ENCODE measurements around the gene NMT1.

NMT1 gene

DNA sequence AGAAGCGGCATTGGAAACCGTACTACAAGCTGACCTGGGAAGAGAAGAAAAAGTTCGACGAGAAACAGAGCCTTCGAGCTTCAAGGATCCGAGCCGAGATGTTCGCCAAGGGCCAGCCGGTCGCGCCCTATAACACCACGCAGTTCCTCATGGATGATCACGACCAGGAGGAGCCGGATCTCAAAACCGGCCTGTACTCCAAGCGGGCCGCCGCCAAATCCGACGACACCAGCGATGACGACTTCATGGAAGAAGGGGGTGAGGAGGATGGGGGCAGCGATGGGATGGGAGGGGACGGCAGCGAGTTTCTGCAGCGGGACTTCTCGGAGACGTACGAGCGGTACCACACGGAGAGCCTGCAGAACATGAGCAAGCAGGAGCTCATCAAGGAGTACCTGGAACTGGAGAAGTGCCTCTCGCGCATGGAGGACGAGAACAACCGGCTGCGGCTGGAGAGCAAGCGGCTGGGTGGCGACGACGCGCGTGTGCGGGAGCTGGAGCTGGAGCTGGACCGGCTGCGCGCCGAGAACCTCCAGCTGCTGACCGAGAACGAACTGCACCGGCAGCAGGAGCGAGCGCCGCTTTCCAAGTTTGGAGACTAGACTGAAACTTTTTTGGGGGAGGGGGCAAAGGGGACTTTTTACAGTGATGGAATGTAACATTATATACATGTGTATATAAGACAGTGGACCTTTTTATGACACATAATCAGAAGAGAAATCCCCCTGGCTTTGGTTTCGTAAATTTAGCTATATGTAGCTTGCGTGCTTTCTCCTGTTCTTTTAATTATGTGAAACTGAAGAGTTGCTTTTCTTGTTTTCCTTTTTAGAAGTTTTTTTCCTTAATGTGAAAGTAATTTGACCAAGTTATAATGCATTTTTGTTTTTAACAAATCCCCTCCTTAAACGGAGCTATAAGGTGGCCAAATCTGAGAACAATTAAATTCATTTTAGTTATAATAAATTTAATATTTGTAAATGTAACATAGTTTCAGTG lies 88.8 kb downstream of the NMT1 start:
- no peaks in the 10 kb centered on the region for H3K9me3 ChIP-seq (ENCODE audit: insufficient read depth, low read depth, low read length)
- peaks cover 20% of the 10 kb centered on the region for H3K4me1 ChIP-seq (ENCODE audit: insufficient read depth, low read length)
- peak overlapping the region; percentile 64 for H3K9ac ChIP-seq (ENCODE audit: low read depth, low read length)
- peak overlapping the region; percentile 48; the same call in 1 of the 2 replicates for H3K27ac ChIP-seq (ENCODE audit: low read depth, low read length)
- H3K27me3 ChIP-seq (ENCODE audit: insufficient read depth, low read length) = no peaks in the 10 kb centered on the region
- 2% methylated on average over 55 of the region's 56 CpGs for WGBS
- peak overlapping the region; percentile 84 for H3K4me3 ChIP-seq (ENCODE audit: low read length)
- H3K36me3 ChIP-seq (ENCODE audit: insufficient read depth, low read length) = no peaks in the 10 kb centered on the region

DNA sequence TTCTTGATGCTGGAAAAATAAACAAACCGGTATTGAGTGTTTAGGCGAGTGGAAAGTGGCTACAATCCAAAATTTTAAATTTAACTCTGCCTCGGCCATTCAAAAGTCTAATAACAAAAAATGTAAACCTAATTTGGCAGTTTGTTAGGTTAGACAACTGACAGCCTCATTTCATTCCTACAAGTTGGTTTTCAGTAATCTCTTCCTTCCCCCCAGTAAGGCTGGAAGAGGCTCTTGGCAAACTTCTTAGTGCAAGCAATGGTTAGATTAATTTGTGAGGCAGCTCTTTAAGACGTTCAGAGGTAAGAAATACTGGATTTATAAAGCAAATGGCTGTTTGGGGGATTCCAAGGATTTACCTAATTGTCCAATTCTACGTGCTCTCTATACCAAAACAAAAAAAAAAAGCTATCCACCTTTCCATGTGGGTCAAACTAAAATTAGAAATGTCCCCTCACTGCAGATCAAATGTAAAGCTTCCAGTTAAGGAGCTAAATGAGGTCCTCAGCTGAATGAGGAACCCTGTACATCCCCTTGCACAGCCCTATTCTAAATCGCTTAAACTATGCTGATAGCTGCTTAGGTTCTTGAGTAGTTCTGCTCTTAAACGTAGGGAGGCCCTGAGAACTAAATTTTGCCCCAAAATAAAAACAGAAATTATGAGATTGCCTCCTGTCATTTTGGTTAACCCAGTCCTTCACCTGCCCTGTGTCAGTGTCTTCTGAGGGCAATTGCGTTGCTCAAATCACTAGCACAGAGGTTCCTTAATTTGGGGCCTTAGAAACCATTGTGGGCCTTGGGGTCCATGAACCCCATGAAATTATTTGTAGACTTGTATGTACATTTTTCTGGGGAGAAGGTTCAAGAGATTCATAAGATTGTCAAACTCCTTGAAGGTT lies 90.0 kb downstream of the NMT1 start:
- Histone ChIP-seq H3K27ac (ENCODE audit: low read depth, low read length) (no peak overlapping the region), H3K9me3 (ENCODE audit: insufficient read depth, low read depth, low read length) (no peaks in the 10 kb centered on the region), H3K27me3 (ENCODE audit: insufficient read depth, low read length) (no peaks in the 10 kb centered on the region), H3K4me3 (ENCODE audit: low read length) (peak overlapping the region; percentile 84), H3K9ac (ENCODE audit: low read depth, low read length) (peak overlapping the region; percentile 24; the same call in 1 of the 2 replicates), H3K4me1 (ENCODE audit: insufficient read depth, low read length) (peaks cover 18% of the 10 kb centered on the region), H3K36me3 (ENCODE audit: insufficient read depth, low read length) (no peaks in the 10 kb centered on the region)
- WGBS = 65% methylated on average over 6 of the region's 8 CpGs

DNA sequence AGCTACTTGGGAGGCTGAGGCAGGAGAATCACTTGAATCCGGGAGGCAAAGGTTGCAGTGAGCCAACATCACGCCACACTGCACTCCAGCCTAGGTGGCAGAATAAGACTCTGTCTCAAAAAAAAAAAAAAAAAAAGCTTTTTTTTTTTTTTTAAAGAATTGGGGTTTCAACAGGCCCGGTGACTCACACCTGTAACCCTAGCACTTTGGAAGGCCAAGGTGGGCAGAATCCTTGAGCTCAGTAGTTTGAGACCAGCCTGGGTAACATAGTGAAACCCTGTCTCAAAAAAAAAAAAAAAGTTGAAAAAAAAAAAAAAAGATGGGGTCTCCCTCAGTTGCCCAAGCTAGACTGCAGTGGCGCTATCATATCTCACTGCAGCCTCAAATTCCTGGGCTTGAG lies 93.9 kb downstream of the NMT1 start:
- Histone ChIP-seq H3K9me3 (ENCODE audit: insufficient read depth, low read depth, low read length) (no peaks in the 10 kb centered on the region), H3K36me3 (ENCODE audit: insufficient read depth, low read length) (no peaks in the 10 kb centered on the region), H3K4me1 (ENCODE audit: insufficient read depth, low read length) (peaks cover 21% of the 10 kb centered on the region), H3K27ac (ENCODE audit: low read depth, low read length) (no peak overlapping the region), H3K4me3 (ENCODE audit: low read length) (no peak overlapping the region), H3K9ac (ENCODE audit: low read depth, low read length) (no peak overlapping the region), H3K27me3 (ENCODE audit: insufficient read depth, low read length) (no peaks in the 10 kb centered on the region)
- 96% methylated on average over 4 of the region's 4 CpGs for WGBS

DNA sequence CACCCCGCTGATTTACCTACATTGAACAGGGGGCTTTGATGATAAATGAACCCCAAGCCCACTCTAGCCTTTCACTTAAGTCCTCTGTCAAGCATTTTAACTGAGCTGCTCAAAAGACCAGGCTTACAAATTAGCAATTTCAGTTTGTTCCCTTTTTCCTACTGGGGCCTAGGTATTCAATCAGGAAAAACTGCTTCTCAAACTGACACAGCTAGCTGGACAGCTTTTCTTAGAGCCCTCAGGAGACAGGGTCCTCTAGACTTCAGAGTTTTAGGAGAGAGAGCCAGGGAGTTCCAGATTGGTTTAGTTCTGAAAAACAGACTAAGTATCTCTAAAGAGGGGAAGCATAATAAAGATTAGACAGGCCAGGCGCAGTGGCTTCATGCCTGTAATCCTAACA lies 94.4 kb downstream of the NMT1 start:
- no peaks in the 10 kb centered on the region for H3K27me3 ChIP-seq (ENCODE audit: insufficient read depth, low read length)
- H3K9me3 ChIP-seq (ENCODE audit: insufficient read depth, low read depth, low read length) = no peaks in the 10 kb centered on the region
- no peak overlapping the region for H3K4me3 ChIP-seq (ENCODE audit: low read length)
- no peak overlapping the region for H3K9ac ChIP-seq (ENCODE audit: low read depth, low read length)
- H3K27ac ChIP-seq (ENCODE audit: low read depth, low read length) = no peak overlapping the region
- no peaks in the 10 kb centered on the region for H3K36me3 ChIP-seq (ENCODE audit: insufficient read depth, low read length)
- peaks cover 22% of the 10 kb centered on the region for H3K4me1 ChIP-seq (ENCODE audit: insufficient read depth, low read length)
- 93% methylated on average over 2 of the region's 2 CpGs for WGBS

DNA sequence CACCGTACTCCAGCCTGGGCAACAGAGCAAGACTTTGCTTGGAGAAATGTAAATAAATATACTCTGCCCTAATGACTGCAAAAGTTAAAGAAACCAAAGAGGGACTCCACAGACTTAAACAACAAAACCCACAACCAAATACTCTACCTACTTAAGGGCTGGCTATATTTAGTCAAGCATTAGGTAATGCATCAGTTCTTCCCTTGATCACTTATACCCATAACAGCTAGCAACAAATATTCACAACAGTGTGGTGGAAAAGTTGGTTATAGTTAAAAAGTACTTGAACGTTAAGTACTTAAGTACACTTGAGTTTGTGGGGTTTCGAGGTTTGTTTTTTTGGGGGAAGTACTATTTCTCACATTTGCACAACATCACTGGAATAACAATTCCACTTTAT lies 95.1 kb downstream of the NMT1 start:
- peaks cover 14% of the 10 kb centered on the region; the same call in 1 of the 2 replicates for H3K4me1 ChIP-seq (ENCODE audit: insufficient read depth, low read length)
- H3K36me3 ChIP-seq (ENCODE audit: insufficient read depth, low read length) = no peaks in the 10 kb centered on the region
- H3K27me3 ChIP-seq (ENCODE audit: insufficient read depth, low read length) = no peaks in the 10 kb centered on the region
- no peak overlapping the region for H3K4me3 ChIP-seq (ENCODE audit: low read length)
- H3K9ac ChIP-seq (ENCODE audit: low read depth, low read length) = no peak overlapping the region
- 100% methylated on average over 1 of the region's 3 CpGs for WGBS
- no peak overlapping the region for H3K27ac ChIP-seq (ENCODE audit: low read depth, low read length)
- H3K9me3 ChIP-seq (ENCODE audit: insufficient read depth, low read depth, low read length) = no peaks in the 10 kb centered on the region

Measured in HUES64 (cell line).